K562 (cell line): ENCODE results near the gene TNFRSF18. TPM values are rescaled to one million over a fixed set of nuclear protein-coding genes. Genes with fewer than 3 reads are reported as not detected.

Experiments used
- FOXJ2 ChIP-seq: fragments of 200-800 bp; sonication (Bioruptor generic); IDR thresholded peaks from 2 replicates; pipeline ENCODE4 v1.6.1; 2016; ENCODE audit warnings: missing genetic modification characterization, missing compliant biosample characterization
- GATAD2B ChIP-seq: fragments of 450-650 bp; IDR thresholded peaks from 2 replicates; pipeline ENCODE4 v1.6.1; 2017; ENCODE audit warnings: mild to moderate bottlenecking, borderline replicate concordance
- HDAC1 ChIP-seq, 2 experiments: fragments of 450-650 bp; IDR thresholded peaks; 2 replicates each; pipeline ENCODE4 v1.6.1; 2016 to 2017; ENCODE audit warnings: inconsistent platforms in 1 of 2, mild to moderate bottlenecking in 1 of 2, moderate library complexity in 1 of 2
- HDAC6 ChIP-seq: IDR thresholded peaks from 2 replicates; pipeline ENCODE4 v1.6.1; 2012; ENCODE audit warnings: low read depth, mild to moderate bottlenecking, control low read depth, inconsistent platforms, low read length, moderate library complexity
- HNRNPUL1 ChIP-seq: fragments of 200-400 bp; formaldehyde crosslinking; IDR thresholded peaks from 2 replicates; pipeline ENCODE4 v1.6.1; 2017; ENCODE audit warnings: low read length
- IRF2 ChIP-seq: sonication (generic); formaldehyde crosslinking; IDR thresholded peaks from 2 replicates; pipeline ENCODE4 v1.8.1; 2022; ENCODE audit warnings: mild to moderate bottlenecking, missing genetic modification reagents
- MEIS2 ChIP-seq: fragments of 450-650 bp; IDR thresholded peaks from 2 replicates; pipeline ENCODE4 v1.6.1; 2014; ENCODE audit warnings: mild to moderate bottlenecking; ENCODE audit not compliant: partially characterized antibody
- NR4A1 ChIP-seq, 2 experiments: fragments of 250-450 bp in 1 of 2; fragments of 450-650 bp in 1 of 2; sonication (Bioruptor Pico) in 1 of 2; IDR thresholded peaks; 2 replicates each; pipeline versions ENCODE4 v1.4.0 to v1.6.1; 2016 to 2020; ENCODE audit warnings: mild to moderate bottlenecking in 2 of 2, missing compliant biosample characterization in 1 of 2, missing genetic modification characterization in 1 of 2, moderate library complexity in 1 of 2
- OTX1 ChIP-seq: fragments of 450-650 bp; formaldehyde crosslinking; IDR thresholded peaks from 2 replicates; pipeline ENCODE4 v1.4.0; 2022; ENCODE audit warnings: mild to moderate bottlenecking
- SMAD1 ChIP-seq: fragments of 150-350 bp; IDR thresholded peaks from 2 replicates; pipeline ENCODE4 v1.6.1; 2014; ENCODE audit warnings: low read length, low read depth; ENCODE audit not compliant: partially characterized antibody
- SREBF2 ChIP-seq: sonication (generic); formaldehyde crosslinking; IDR thresholded peaks from 2 replicates; pipeline ENCODE4 v1.4.0; 2020; ENCODE audit warnings: mild to moderate bottlenecking, missing genetic modification reagents
- TCF7L2 ChIP-seq: fragments of 150-350 bp; IDR thresholded peaks from 2 replicates; pipeline ENCODE4 v1.6.1; 2016; ENCODE audit warnings: low read depth, mild to moderate bottlenecking, low read length, moderate library complexity
- ZKSCAN8 ChIP-seq: fragments of 200-800 bp; sonication (Bioruptor generic); IDR thresholded peaks from 2 replicates; pipeline ENCODE4 v1.6.1; 2016; ENCODE audit warnings: missing genetic modification characterization, missing compliant biosample characterization
- ZNF277 ChIP-seq: fragments of 250-450 bp; sonication (Bioruptor Pico); IDR thresholded peaks from 2 replicates; pipeline ENCODE4 v1.8.0; 2022; ENCODE audit warnings: inconsistent platforms, mild to moderate bottlenecking, moderate library complexity, borderline replicate concordance
- ZNF766 ChIP-seq: fragments of 200-800 bp; sonication (Bioruptor generic); conservative IDR thresholded peaks from 2 replicates; pipeline ENCODE4 v1.6.1; 2016; ENCODE audit warnings: missing genetic modification characterization, missing compliant biosample characterization
- polyA plus RNA-seq, 8 experiments: library from polyadenylated mRNA; depleted of rRNA in 4 of 8; stranded (reverse) in 5 of 8; unstranded in 3 of 8; fragments of >200 nt; fragmentation: Nextera tagmentation in 2 of 8; fragmentation: Illumina TruSeq in 1 of 8; extraction: Ambion mirVana in 2 of 8; extraction: Trizol in 1 of 8; gene quantifications; 2 replicates each; pipeline versions ENCODE4 v1.2.1 to v1.2.3, GENCODE V29; 2011 to 2014; ENCODE audit warnings: inconsistent platforms in 1 of 8, missing spikeins in 1 of 8
- total RNA-seq, 7 experiments: library from RNA; depleted of rRNA in 6 of 7; stranded (reverse); fragments of >200 nt in 6 of 7; fragmentation: Illumina TruSeq in 2 of 7; extraction: Trizol in 2 of 7; gene quantifications; 2 replicates each; pipeline versions ENCODE4 v1.2.1 to v1.2.3, GENCODE V29; 2011 to 2021; ENCODE audit warnings: low replicate concordance in 1 of 7
- TF ChIP-seq, protein P1 (sequence below): sonication (generic); formaldehyde crosslinking; IDR thresholded peaks from 2 replicates; pipeline ENCODE4 v1.8.1; 2023; ENCODE audit warnings: mild to moderate bottlenecking, missing genetic modification reagents
- TF ChIP-seq, protein P2 (sequence below): sonication (generic); formaldehyde crosslinking; IDR thresholded peaks from 2 replicates; pipeline ENCODE4 v1.5.0; 2020; ENCODE audit warnings: missing genetic modification reagents
- TF ChIP-seq, protein P3 (sequence below): fragments of 250-450 bp; sonication (Bioruptor Pico); IDR thresholded peaks from 2 replicates; pipeline ENCODE4 v1.5.0; 2020; ENCODE audit warnings: mild to moderate bottlenecking, borderline replicate concordance
- TF ChIP-seq, protein P4 (sequence below): sonication (generic); formaldehyde crosslinking; IDR thresholded peaks from 2 replicates; pipeline ENCODE4 v1.8.1; 2023; ENCODE audit warnings: mild to moderate bottlenecking, missing genetic modification reagents, moderate library complexity

Gene TNFRSF18
- total and polyA plus RNA-seq, 9 of the 15 experiments (the other 6 are each of a cell fraction or from before 2014, with no cell fraction given) = 0.24 to 0.27 TPM; not detected in 7

DNA sequence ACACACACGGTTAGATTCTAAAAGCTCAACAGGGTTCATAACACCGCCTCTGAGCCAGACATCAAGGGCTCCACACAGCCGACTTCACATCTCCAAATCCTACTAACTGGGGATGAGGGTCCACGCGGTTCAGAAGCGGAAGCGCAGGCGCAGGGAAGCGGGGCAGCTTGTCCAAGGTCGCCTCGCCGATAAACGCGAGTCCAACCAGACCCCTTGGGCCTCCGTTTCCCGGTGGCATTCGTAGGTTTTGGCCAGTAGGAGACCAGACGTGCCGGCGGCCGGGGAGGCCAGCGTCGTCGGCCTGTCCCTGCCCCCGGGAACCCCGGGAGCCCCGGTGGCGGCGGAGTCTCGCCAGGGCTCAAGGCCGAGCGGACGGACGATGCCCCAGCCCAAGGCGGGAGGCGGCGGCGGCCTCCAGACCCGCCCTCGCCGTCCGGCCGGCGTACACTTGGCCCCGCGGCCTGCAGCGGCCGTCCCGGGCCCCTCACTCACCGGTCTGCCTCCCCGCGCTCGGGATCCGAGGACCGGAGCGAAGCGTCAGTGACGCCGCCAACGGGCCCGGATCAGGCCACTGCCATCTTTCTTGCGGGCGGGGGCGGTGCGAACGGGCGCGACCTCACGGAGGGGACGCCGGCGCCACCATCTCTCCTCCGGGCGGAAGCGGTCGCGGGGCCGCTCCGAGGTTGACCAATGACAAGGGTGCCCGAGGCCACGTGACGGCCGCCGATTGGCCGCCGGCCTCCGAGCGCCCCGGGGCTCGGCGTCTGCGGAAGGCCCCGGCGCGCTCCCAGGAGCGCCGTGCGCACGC lies 25.2 kb upstream of the TNFRSF18 start, which contains the start of gene SDF4 (continued):
- TF ChIP-seq ZNF277 (CRISPR knock-in tag) (no peak), ZKSCAN8 (CRISPR knock-in tag) (no peak), HDAC1 (IDR thresholded peaks at IDR 0.05) (peak in 1 of 2 experiments; percentile 17; a peak in 2 of 4 replicates), MEIS2 (peak; percentile 88), GATAD2B (peak; percentile 46; the same call in 1 of the 2 replicates), ZNF766 (CRISPR knock-in tag) (peak; percentile 72; the same call in 1 of the 2 replicates), OTX1 (no peak), SREBF2 (CRISPR knock-in tag) (no peak), HNRNPUL1 (no peak), TCF7L2 (no peak), SMAD1 (peak; percentile 54), HDAC6 (no peak), FOXJ2 (tag) (no peak), NR4A1 (CRISPR knock-in tag; IDR thresholded peaks at IDR 0.05) (peak; percentile 72), NR4A1 (tag; IDR thresholded peaks at IDR 0.05) (0 out of 2 replicates have a peak, but pooled peaks have one; percentile 19), IRF2 (CRISPR knock-in tag) (no peak)
- TF ChIP-seq, protein P1, sequence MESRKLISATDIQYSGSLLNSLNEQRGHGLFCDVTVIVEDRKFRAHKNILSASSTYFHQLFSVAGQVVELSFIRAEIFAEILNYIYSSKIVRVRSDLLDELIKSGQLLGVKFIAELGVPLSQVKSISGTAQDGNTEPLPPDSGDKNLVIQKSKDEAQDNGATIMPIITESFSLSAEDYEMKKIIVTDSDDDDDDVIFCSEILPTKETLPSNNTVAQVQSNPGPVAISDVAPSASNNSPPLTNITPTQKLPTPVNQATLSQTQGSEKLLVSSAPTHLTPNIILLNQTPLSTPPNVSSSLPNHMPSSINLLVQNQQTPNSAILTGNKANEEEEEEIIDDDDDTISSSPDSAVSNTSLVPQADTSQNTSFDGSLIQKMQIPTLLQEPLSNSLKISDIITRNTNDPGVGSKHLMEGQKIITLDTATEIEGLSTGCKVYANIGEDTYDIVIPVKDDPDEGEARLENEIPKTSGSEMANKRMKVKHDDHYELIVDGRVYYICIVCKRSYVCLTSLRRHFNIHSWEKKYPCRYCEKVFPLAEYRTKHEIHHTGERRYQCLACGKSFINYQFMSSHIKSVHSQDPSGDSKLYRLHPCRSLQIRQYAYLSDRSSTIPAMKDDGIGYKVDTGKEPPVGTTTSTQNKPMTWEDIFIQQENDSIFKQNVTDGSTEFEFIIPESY (CRISPR knock-in tag) = peak; percentile 50; the same call in 1 of the 2 replicates
- TF ChIP-seq, protein P2, sequence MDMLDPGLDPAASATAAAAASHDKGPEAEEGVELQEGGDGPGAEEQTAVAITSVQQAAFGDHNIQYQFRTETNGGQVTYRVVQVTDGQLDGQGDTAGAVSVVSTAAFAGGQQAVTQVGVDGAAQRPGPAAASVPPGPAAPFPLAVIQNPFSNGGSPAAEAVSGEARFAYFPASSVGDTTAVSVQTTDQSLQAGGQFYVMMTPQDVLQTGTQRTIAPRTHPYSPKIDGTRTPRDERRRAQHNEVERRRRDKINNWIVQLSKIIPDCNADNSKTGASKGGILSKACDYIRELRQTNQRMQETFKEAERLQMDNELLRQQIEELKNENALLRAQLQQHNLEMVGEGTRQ (CRISPR knock-in tag) = peak; percentile 96
- TF ChIP-seq, protein P3, sequence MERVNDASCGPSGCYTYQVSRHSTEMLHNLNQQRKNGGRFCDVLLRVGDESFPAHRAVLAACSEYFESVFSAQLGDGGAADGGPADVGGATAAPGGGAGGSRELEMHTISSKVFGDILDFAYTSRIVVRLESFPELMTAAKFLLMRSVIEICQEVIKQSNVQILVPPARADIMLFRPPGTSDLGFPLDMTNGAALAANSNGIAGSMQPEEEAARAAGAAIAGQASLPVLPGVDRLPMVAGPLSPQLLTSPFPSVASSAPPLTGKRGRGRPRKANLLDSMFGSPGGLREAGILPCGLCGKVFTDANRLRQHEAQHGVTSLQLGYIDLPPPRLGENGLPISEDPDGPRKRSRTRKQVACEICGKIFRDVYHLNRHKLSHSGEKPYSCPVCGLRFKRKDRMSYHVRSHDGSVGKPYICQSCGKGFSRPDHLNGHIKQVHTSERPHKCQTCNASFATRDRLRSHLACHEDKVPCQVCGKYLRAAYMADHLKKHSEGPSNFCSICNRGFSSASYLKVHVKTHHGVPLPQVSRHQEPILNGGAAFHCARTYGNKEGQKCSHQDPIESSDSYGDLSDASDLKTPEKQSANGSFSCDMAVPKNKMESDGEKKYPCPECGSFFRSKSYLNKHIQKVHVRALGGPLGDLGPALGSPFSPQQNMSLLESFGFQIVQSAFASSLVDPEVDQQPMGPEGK (CRISPR knock-in tag) = no peak
- TF ChIP-seq, protein P4, sequence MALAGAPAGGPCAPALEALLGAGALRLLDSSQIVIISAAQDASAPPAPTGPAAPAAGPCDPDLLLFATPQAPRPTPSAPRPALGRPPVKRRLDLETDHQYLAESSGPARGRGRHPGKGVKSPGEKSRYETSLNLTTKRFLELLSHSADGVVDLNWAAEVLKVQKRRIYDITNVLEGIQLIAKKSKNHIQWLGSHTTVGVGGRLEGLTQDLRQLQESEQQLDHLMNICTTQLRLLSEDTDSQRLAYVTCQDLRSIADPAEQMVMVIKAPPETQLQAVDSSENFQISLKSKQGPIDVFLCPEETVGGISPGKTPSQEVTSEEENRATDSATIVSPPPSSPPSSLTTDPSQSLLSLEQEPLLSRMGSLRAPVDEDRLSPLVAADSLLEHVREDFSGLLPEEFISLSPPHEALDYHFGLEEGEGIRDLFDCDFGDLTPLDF = peak; percentile 90
